Measurements from ENCODE around the gene AMOTL2. TPM values are rescaled to one million over a fixed set of nuclear protein-coding genes. Genes with fewer than 3 reads are reported as not detected.

Gene AMOTL2
- total RNA-seq, 4 donors from 2014 or later, result 20.3 to 72.8 (median 31.6) TPM

DNA sequence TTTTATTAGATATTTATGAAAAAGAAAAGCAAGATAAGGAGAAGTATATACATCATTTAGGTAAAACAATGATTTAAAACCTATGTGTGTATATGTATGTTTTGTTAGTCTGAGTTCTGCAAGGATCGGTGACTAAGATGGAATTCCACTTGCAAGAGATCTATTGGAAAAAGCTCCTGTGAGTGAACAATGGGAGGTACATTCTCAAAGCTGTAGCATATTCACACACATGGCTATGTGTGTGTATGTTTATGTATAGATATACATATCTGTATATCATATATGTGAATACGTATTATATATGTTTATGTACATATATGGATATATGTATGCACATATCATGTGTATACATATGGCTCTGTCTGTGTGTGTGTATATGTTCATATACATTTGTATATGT is 54.3 kb downstream of the AMOTL2 start:
- Histone ChIP-seq H3K9me3 (no peaks in the 10 kb centered on the region), H3K36me3 (no peaks in the 10 kb centered on the region), H3K27me3 (no peaks in the 10 kb centered on the region), H3K4me3 (no peak overlapping the region), H3K27ac (no peak overlapping the region), H3K4me1 (peaks cover 0 to 3% (median 0%) of the 10 kb centered on the region in 4 donors)
- DNase-seq, result no peak
- TF ChIP-seq POLR2A (IDR thresholded peaks at IDR 0.05) (no peak), CTCF (IDR thresholded peaks at IDR 0.05) (no peak)

GRCh38 chr3:134318166-134318565 is 56.1 kb downstream of the AMOTL2 start:
- TF ChIP-seq CTCF (IDR thresholded peaks at IDR 0.05) (no peak), POLR2A (IDR thresholded peaks at IDR 0.05) (no peak)
- no peak overlapping the region for H3K4me3 ChIP-seq
- no peaks in the 10 kb centered on the region for H3K9me3 ChIP-seq
- DNase-seq, result no peak
- H3K27ac ChIP-seq, result no peak overlapping the region
- H3K36me3 ChIP-seq, result no peaks in the 10 kb centered on the region
- H3K27me3 ChIP-seq, result no peaks in the 10 kb centered on the region
- peaks cover 0 to 18% (median 4%) of the 10 kb centered on the region in 4 donors for H3K4me1 ChIP-seq

DNA sequence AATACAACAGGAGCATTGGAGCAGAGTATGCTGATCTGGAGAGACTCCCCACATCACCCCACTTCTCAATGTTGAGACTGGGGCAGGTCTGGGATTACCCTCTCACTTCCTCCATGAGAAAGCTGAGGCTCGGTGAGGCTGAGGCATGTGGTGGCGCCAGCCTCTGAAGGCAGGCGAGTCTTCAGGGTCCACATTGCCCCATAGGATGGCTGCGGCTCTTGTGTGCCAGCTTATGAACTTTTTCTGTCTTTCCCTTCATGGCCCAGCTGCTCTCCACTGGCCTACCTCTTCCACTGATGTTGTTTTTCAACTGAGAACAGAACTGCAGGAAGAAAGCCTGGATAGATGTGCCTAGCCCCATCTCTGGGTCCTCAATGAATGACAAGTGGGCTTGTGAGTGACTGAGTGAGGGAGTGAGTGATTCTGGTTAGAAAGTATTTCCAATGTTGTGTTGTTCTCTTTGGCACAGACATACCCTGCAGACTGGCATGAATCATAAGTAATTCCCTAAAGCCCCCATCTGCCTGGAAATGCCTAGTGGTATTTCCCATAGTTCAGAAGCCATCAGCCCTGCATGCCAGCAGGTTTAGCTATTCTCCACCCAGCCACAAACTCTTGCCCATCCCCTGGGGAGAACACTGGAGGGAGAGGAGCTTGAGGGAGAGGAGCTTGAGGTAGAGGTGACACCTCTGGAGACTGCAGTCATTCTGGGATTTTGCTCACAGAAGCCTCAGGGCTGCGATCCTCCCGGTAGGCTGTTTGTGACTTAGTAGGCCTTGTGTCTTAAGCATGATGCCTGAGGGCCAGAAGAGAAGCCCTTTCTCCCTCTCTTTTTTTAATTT is 56.9 kb downstream of the AMOTL2 start:
- Histone ChIP-seq H3K4me3 (no peak overlapping the region), H3K4me1 (peaks cover 0 to 18% (median 8%) of the 10 kb centered on the region in 4 donors), H3K27me3 (no peaks in the 10 kb centered on the region), H3K36me3 (no peaks in the 10 kb centered on the region), H3K9me3 (no peaks in the 10 kb centered on the region), H3K27ac (no peak overlapping the region)
- no peak for DNase-seq
- TF ChIP-seq CTCF (IDR thresholded peaks at IDR 0.05) (no peak), POLR2A (IDR thresholded peaks at IDR 0.05) (no peak)

GRCh38 chr3:134315286-134316106 is 58.8 kb downstream of the AMOTL2 start:
- H3K36me3 ChIP-seq, result no peaks in the 10 kb centered on the region
- H3K27ac ChIP-seq, result peak overlapping the region; percentile 16 to 85 (median 49)
- peaks cover 0 to 19% (median 8%) of the 10 kb centered on the region in 4 donors for H3K4me1 ChIP-seq
- no peak overlapping the region for H3K4me3 ChIP-seq
- no peaks in the 10 kb centered on the region for H3K9me3 ChIP-seq
- TF ChIP-seq CTCF (IDR thresholded peaks at IDR 0.05) (no peak), POLR2A (IDR thresholded peaks at IDR 0.05) (no peak)
- peak in 1 of 3 donors; percentile 67 for DNase-seq
- no peaks in the 10 kb centered on the region for H3K27me3 ChIP-seq

DNA sequence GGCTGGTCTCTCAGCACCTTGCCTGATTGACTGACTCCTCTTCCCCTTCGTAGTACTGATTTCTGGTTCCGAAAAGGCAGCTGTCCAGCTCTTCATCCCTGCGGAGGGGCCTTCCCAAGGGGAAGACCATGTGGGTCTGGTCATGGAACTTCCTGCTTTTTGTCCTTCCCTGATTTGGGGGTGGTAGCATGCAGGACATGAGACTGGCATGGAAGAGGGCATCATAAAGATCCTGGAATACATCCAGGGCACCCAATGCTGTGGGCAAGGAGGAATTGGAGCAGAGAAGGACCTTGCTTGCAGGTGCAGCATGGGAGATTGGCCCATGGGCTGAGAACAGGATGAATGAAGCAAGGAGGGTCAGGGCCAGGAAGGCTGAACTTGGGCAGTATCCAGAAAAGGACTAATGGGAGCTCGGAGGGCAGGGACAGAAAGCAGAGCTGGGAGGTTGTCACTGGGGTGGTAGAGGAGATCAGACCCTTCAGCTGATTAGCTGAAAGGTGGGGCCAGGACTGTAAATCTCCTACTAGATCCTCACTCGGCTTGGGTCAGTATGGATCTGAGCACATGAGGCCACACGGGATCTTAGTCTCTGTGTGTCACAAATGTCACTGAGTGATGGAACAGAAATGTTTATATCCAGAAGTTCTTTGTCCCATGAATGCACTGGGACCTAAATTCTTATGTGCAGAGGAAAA is 59.5 kb downstream of the AMOTL2 start:
- no peaks in the 10 kb centered on the region for H3K36me3 ChIP-seq
- no peaks in the 10 kb centered on the region for H3K9me3 ChIP-seq
- H3K27ac ChIP-seq, result peak overlapping the region; percentile 46 to 85 (median 61)
- TF ChIP-seq POLR2A (IDR thresholded peaks at IDR 0.05), result no peak
- H3K4me3 ChIP-seq, result no peak overlapping the region
- DNase-seq, result no peak
- peaks cover 3 to 26% (median 9%) of the 10 kb centered on the region in 4 donors for H3K4me1 ChIP-seq
- H3K27me3 ChIP-seq, result no peaks in the 10 kb centered on the region

All from Peyer's patch (tissue), 4 donors.